GM12891 (cell line): Measurements from ENCODE around the gene SPP2.

Experiments used
- POLR2A ChIP-seq: IDR thresholded peaks from 2 replicates; pipeline ENCODE4 v1.6.1; 2011; ENCODE audit warnings: low read depth, low read length, control low read depth
- TAF1 ChIP-seq: IDR thresholded peaks from 2 replicates; pipeline ENCODE4 v1.6.1; 2011; ENCODE audit warnings: low read depth, low read length, control low read depth

- TF ChIP-seq POLR2A, result no peak
- TF ChIP-seq TAF1, result no peak
Measured at GRCh38 chr2:234038076-234038802, 12.3 kb upstream of the SPP2 start.
